CD8-positive, alpha-beta memory T cell (primary cell): ENCODE results near the gene CDH22. TPM values are rescaled to one million over a fixed set of nuclear protein-coding genes. Genes with fewer than 3 reads are reported as not detected.

Source experiments
- CTCF ChIA-PET: fragments of 350-600 bp; sonication (Branson Sonifier 250); formaldehyde crosslinking; loops from one replicate; lab custom pipeline; 2021; ENCODE audit warnings: antibody characterized with exemption; lab: Charles Lee
- POLR2A ChIA-PET: fragments of 350-600 bp; sonication (Branson Sonifier 250); formaldehyde crosslinking; loops from one replicate; lab custom pipeline; 2021; ENCODE audit warnings: antibody characterized with exemption; lab: Charles Lee
- DNase-seq, 5 donors: peaks; one replicate each; pipeline versions ENCODE4 v3.0.0 to v3.0.0-alpha.2; 2020 to 2022; ENCODE audit warnings: mixed read lengths in 1 of 5
- H3K27ac ChIP-seq: one replicate; pipeline ENCODE4 v1.7.0; 2013; ENCODE audit warnings: low read depth, mild to moderate bottlenecking, low read length, moderate library complexity
- H3K27me3 ChIP-seq: 2 replicates; pipeline ENCODE4 v1.7.0; 2013; ENCODE audit warnings: low read length, mild to moderate bottlenecking; ENCODE audit not compliant: insufficient read depth, poor library complexity, severe bottlenecking
- H3K36me3 ChIP-seq: 2 replicates; pipeline ENCODE4 v1.7.0; 2013; ENCODE audit warnings: mild to moderate bottlenecking, low read length, moderate library complexity; ENCODE audit not compliant: insufficient read depth
- H3K4me1 ChIP-seq: 2 replicates; pipeline ENCODE4 v1.7.0; 2013; ENCODE audit warnings: mild to moderate bottlenecking, low read length, moderate library complexity; ENCODE audit not compliant: insufficient read depth
- H3K4me3 ChIP-seq: 2 replicates; pipeline ENCODE4 v1.7.0; 2013; ENCODE audit warnings: mild to moderate bottlenecking, low read length
- H3K9me3 ChIP-seq: 2 replicates; pipeline ENCODE4 v1.7.0; 2013; ENCODE audit warnings: mild to moderate bottlenecking, low read length
- H3K27ac Mint-ChIP-seq, 8 donors: one replicate each; pipeline ENCODE4 v1.8.0; 2020 to 2021; ENCODE audit warnings: mixed read lengths in 8 of 8, mild to moderate bottlenecking in 6 of 8, inconsistent platforms in 3 of 8, moderate library complexity in 3 of 8
- H3K27me3 Mint-ChIP-seq, 2 donors: one replicate each; pipeline ENCODE4 v1.8.0; 2020 to 2021; ENCODE audit warnings: mixed read lengths in 2 of 2, mild to moderate bottlenecking in 1 of 2, moderate library complexity in 1 of 2
- H3K36me3 Mint-ChIP-seq, 3 donors: one replicate each; pipeline ENCODE4 v1.8.0; 2020 to 2021; ENCODE audit warnings: mixed read lengths in 3 of 3, inconsistent platforms in 1 of 3, mild to moderate bottlenecking in 1 of 3
- H3K4me1 Mint-ChIP-seq, 3 donors: one replicate each; pipeline ENCODE4 v1.8.0; 2020 to 2021; ENCODE audit warnings: mixed read lengths in 3 of 3, inconsistent platforms in 1 of 3, mild to moderate bottlenecking in 1 of 3
- H3K4me3 Mint-ChIP-seq, 7 donors: one replicate each; pipeline ENCODE4 v1.8.0; 2020 to 2021; ENCODE audit warnings: mixed read lengths in 7 of 7, mild to moderate bottlenecking in 6 of 7, moderate library complexity in 4 of 7, inconsistent platforms in 2 of 7
- H3K9me3 Mint-ChIP-seq, 5 donors: one replicate each; pipeline ENCODE4 v1.8.0; 2020 to 2022; ENCODE audit warnings: mixed read lengths in 5 of 5, mild to moderate bottlenecking in 3 of 5, moderate library complexity in 2 of 5, inconsistent platforms in 1 of 5
- polyA plus RNA-seq: library from polyadenylated mRNA; unstranded; fragments of 300-500 nt; fragmentation: Illumina TruSeq; gene quantifications from one replicate; pipeline ENCODE4 v1.2.3, GENCODE V29; 2021
- total RNA-seq, 2 experiments: library from RNA; stranded (reverse); gene quantifications; one replicate each; pipeline ENCODE4 v1.2.3, GENCODE V29; 2021

The CDH22 gene
- total and polyA plus RNA-seq, 3 experiments from 2014 or later, result not detected

- no peaks in the 10 kb centered on the region for H3K9me3 Mint-ChIP-seq
- H3K4me1 Mint-ChIP-seq, result no peaks in the 10 kb centered on the region
- H3K4me3 ChIP-seq, result no peak overlapping the region
- no peak overlapping the region for H3K27ac ChIP-seq
- no peaks in the 10 kb centered on the region for H3K36me3 Mint-ChIP-seq
- H3K27ac Mint-ChIP-seq, result no peak overlapping the region
- no peak overlapping the region for H3K4me3 Mint-ChIP-seq
- no peaks in the 10 kb centered on the region for H3K4me1 ChIP-seq
- H3K27me3 ChIP-seq, result no peaks in the 10 kb centered on the region
- H3K36me3 ChIP-seq, result no peaks in the 10 kb centered on the region
- no peak for DNase-seq
- ChIA-PET CTCF (no interaction called here), POLR2A (interaction anchor here (0.6 kb wide), 1 partner anchor 240 kb away, joined by 4 read pairs; no protein-coding TSS in a partner anchor)
- H3K9me3 ChIP-seq, result no peaks in the 10 kb centered on the region
- peaks cover 17 to 49% of the 10 kb centered on the region in 2 donors for H3K27me3 Mint-ChIP-seq
Measured at GRCh38 chr20:46182276-46183200, 125.8 kb downstream of the CDH22 start.

DNA sequence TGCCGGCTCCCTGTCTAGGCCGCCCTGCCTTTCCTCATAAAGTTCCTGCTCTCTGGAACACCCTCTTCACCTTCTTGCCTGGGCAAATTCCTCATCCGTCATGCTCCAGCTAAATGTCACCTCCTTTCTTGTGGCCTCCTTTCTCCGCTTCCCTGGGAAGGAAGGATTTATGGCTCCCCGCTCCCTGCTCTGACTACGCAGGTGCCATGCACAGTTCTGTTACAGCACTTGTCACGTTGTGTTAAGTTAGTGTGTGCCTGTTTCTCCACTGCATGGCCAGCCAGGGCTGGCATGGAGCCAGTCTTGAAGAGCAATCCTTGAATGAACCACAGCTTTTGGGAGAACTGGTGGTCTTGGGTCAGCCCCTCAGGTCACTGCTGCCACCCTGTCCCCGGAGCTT, 128.4 kb downstream of the CDH22 start:
- CTCF ChIA-PET, result interaction anchor here (1.0 kb wide), 1 partner anchor 13 kb away, joined by 3 read pairs; no protein-coding TSS in a partner anchor

DNA sequence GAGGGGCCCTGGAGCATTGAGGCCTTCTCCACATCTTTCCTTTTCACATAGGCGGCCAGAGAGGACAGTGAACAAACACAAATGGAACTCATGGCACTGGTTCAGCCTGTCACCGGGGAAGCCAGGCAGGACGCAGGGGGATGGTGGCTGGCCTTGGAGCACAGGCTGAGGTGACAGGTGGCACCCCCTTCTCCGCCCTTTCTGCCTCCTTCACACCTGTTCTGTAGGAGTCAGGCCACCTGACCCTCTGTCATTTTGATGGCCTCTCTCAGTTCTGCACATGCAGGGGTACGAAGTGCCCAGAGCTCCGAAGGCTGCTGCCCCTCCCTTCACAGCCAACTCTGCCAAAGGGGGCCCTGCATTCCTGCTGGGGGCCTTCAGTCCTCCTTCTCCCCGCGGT, 129.4 kb downstream of the CDH22 start:
- no peaks in the 10 kb centered on the region for H3K9me3 Mint-ChIP-seq
- H3K4me1 Mint-ChIP-seq, result peaks cover 0 to 7% (median 0%) of the 10 kb centered on the region in 3 donors

More for the DNA sequence above, 128.4 kb downstream of the CDH22 start:
- no peak overlapping the region for H3K27ac Mint-ChIP-seq
- Histone ChIP-seq H3K27me3 (peaks cover 10% of the 10 kb centered on the region), H3K36me3 (no peaks in the 10 kb centered on the region), H3K27ac (no peak overlapping the region), H3K9me3 (no peaks in the 10 kb centered on the region), H3K4me3 (no peak overlapping the region), H3K4me1 (no peaks in the 10 kb centered on the region)
- POLR2A ChIA-PET, result no interaction called here
- H3K4me3 Mint-ChIP-seq, result no peak overlapping the region
- H3K9me3 Mint-ChIP-seq, result no peaks in the 10 kb centered on the region
- H3K4me1 Mint-ChIP-seq, result peaks cover 0 to 5% (median 0%) of the 10 kb centered on the region in 3 donors
- H3K27me3 Mint-ChIP-seq, result peaks cover 28 to 61% of the 10 kb centered on the region in 2 donors
- DNase-seq, result no peak
- no peaks in the 10 kb centered on the region for H3K36me3 Mint-ChIP-seq

DNA sequence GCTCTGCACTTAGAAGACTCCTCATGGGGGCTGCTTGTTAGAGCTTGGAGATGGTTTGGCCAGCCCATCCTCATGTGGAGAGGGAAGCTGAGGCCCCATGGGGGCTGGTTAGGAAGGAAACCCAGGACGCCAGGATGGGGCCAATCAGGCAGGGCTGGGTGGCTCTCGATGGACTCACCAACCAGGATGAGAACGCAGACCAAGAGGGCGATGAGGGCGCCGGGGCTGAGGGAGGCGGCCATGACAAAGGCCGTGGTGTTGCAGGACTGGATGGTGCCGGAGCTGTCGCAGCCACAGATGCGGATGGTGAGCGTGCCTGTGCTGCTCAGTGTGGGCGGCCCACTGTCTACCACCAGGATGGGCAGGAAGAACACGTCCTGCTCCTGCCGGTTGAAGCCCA, 130.5 kb downstream of the CDH22 start:
- POLR2A ChIA-PET, result no interaction called here
- H3K4me1 Mint-ChIP-seq, result peaks cover 0 to 7% (median 0%) of the 10 kb centered on the region in 3 donors
- Histone ChIP-seq H3K27ac (no peak overlapping the region), H3K4me3 (no peak overlapping the region), H3K27me3 (peaks cover 23% of the 10 kb centered on the region), H3K36me3 (no peaks in the 10 kb centered on the region), H3K4me1 (no peaks in the 10 kb centered on the region), H3K9me3 (no peaks in the 10 kb centered on the region)
- no peaks in the 10 kb centered on the region for H3K9me3 Mint-ChIP-seq
- peaks cover 38 to 77% of the 10 kb centered on the region in 2 donors for H3K27me3 Mint-ChIP-seq
- CTCF ChIA-PET, result interaction anchor here (0.6 to 1.8 kb wide), 3 partner anchors 20 to 163 kb away, joined by 3 to 4 read pairs (median 4); no protein-coding TSS in a partner anchor
- DNase-seq, result no peak
- H3K4me3 Mint-ChIP-seq, result no peak overlapping the region
- H3K36me3 Mint-ChIP-seq, result no peaks in the 10 kb centered on the region
- no peak overlapping the region for H3K27ac Mint-ChIP-seq

More for the DNA sequence above, 129.4 kb downstream of the CDH22 start:
- Mint-ChIP-seq H3K4me3 (no peak overlapping the region), H3K27ac (no peak overlapping the region), H3K27me3 (peaks cover 31 to 66% of the 10 kb centered on the region in 2 donors), H3K36me3 (no peaks in the 10 kb centered on the region)
- POLR2A ChIA-PET, result no interaction called here
- CTCF ChIA-PET, result interaction anchor here (1.0 to 1.7 kb wide), 2 partner anchors 12 to 164 kb away, joined by 3 to 4 read pairs; no protein-coding TSS in a partner anchor
- H3K4me1 ChIP-seq, result no peaks in the 10 kb centered on the region
- DNase-seq, result no peak
- no peak overlapping the region for H3K4me3 ChIP-seq
- H3K36me3 ChIP-seq, result no peaks in the 10 kb centered on the region
- H3K9me3 ChIP-seq, result no peaks in the 10 kb centered on the region
- peaks cover 14% of the 10 kb centered on the region for H3K27me3 ChIP-seq
- no peak overlapping the region for H3K27ac ChIP-seq

GRCh38 chr20:46176739-46177378, 131.4 kb downstream of the CDH22 start:
- POLR2A ChIA-PET, result no interaction called here
- Histone ChIP-seq H3K9me3 (no peaks in the 10 kb centered on the region), H3K27ac (no peak overlapping the region), H3K4me3 (no peak overlapping the region), H3K27me3 (peaks cover 28% of the 10 kb centered on the region), H3K36me3 (no peaks in the 10 kb centered on the region), H3K4me1 (no peaks in the 10 kb centered on the region)
- Mint-ChIP-seq H3K27me3 (peaks cover 45 to 78% of the 10 kb centered on the region in 2 donors), H3K36me3 (no peaks in the 10 kb centered on the region), H3K9me3 (no peaks in the 10 kb centered on the region), H3K27ac (no peak overlapping the region), H3K4me3 (no peak overlapping the region), H3K4me1 (peaks cover 0 to 7% (median 0%) of the 10 kb centered on the region in 3 donors)
- CTCF ChIA-PET, result interaction anchor here (1.4 to 3.9 kb wide), 3 partner anchors 154 to 406 kb away, joined by 3 to 28 read pairs (median 4); no protein-coding TSS in a partner anchor
- DNase-seq, result no peak

DNA sequence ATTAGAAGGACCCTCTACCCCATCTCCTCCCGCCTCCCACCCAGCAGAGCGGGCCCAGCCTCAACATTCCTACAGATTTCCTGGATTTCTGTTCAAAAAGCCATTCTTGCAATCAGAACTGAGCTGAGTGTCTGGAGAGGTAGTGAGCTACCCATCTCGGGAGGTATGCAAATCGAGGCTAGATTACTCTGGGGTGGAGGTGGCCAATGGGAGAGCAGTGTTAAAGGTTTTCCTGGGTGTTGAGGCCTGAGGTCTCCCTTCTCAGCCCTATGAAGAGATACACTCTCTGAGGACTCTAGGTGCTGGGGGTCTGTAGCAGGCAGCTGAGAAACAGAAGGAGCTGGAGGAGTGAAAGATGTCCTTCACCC, 133.2 kb downstream of the CDH22 start:
- Mint-ChIP-seq H3K36me3 (no peaks in the 10 kb centered on the region), H3K4me1 (peaks cover 0 to 7% (median 0%) of the 10 kb centered on the region in 3 donors), H3K27me3 (peaks cover 42 to 73% of the 10 kb centered on the region in 2 donors), H3K4me3 (peak overlapping the region in 4 of 7 donors; percentile 15 to 48 (median 36)), H3K27ac (peak overlapping the region in 1 of 8 donors; percentile 67), H3K9me3 (no peaks in the 10 kb centered on the region)
- no peak overlapping the region for H3K27ac ChIP-seq
- no peak overlapping the region for H3K4me3 ChIP-seq
- ChIA-PET POLR2A (no interaction called here), CTCF (interaction anchor here (1.1 to 3.9 kb wide), 3 partner anchors 161 to 262 kb away, joined by 3 to 28 read pairs (median 8); no protein-coding TSS in a partner anchor)
- H3K36me3 ChIP-seq, result no peaks in the 10 kb centered on the region
- no peaks in the 10 kb centered on the region for H3K4me1 ChIP-seq
- no peaks in the 10 kb centered on the region for H3K9me3 ChIP-seq
- H3K27me3 ChIP-seq, result peaks cover 28% of the 10 kb centered on the region
- no peak for DNase-seq

- peaks cover 28% of the 10 kb centered on the region for H3K27me3 ChIP-seq
- DNase-seq, result peak; percentile 48 to 68 (median 54)
- no peaks in the 10 kb centered on the region for H3K9me3 ChIP-seq
- H3K4me1 ChIP-seq, result no peaks in the 10 kb centered on the region
- H3K4me3 ChIP-seq, result no peak overlapping the region
- ChIA-PET POLR2A (no interaction called here), CTCF (interaction anchor here (1.1 to 3.9 kb wide), 3 partner anchors 161 to 263 kb away, joined by 3 to 28 read pairs (median 8); no protein-coding TSS in a partner anchor)
- no peaks in the 10 kb centered on the region for H3K36me3 Mint-ChIP-seq
- H3K9me3 Mint-ChIP-seq, result no peaks in the 10 kb centered on the region
- H3K27me3 Mint-ChIP-seq, result peaks cover 38 to 74% of the 10 kb centered on the region in 2 donors
- H3K36me3 ChIP-seq, result no peaks in the 10 kb centered on the region
- H3K27ac ChIP-seq, result no peak overlapping the region
- peaks cover 0 to 7% (median 0%) of the 10 kb centered on the region in 3 donors for H3K4me1 Mint-ChIP-seq
- peak overlapping the region in 2 of 7 donors; percentile 15 to 48 for H3K4me3 Mint-ChIP-seq
- H3K27ac Mint-ChIP-seq, result peak overlapping the region in 1 of 8 donors; percentile 67
Measured at GRCh38 chr20:46174469-46175126, 133.7 kb downstream of the CDH22 start.
